ENCODE results near the gene LRRC14B.
"Not testable (repeated sequence)": the region's sequence is repeated elsewhere in the genome, so short reads cannot be mapped to it uniquely, and the experiment has no call there.

LRRC14B gene

DNA sequence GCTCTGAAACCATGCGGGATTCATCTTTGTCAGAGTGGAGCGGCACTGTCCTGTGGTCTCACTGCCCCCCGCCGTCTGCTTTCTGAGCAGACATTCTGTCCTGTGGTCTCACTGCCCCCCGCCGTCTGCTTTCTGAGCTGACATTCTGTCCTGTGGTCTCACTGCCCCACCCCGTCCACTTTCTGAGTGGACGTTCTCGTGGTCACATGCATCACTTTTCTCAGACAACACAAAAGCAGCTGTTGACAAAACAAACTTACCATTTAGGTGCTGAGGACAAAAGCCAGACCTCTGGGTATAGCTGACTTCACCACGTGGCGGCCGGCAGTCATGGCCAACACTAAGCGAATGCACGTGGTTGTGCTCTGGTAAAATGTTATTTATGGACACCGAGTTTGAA is 2.8 kb downstream of the LRRC14B start:
- no peak for DNase-seq

DNA sequence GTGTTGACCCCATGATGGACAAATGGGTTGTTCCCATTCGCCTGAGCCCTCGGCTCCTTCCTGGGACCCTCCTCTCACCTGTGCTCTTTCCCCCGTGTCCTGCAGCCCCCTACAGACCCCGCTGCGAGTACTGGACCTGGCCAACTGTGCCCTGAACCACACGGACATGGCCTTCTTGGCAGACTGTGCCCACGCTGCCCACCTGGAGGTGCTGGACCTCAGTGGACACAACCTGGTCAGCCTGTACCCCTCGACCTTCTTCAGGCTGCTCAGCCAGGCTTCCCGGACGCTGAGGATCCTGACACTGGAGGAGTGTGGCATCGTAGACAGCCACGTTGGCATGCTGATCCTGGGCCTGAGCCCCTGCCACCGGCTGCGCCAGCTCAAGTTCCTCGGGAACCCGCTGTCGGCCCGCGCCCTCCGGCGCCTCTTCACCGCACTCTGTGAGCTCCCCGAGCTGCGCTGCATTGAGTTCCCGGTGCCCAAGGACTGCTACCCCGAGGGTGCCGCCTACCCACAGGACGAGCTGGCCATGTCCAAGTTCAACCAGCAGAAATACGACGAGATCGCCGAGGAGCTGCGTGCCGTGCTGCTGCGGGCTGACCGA is 3.4 kb downstream of the LRRC14B start:
- DNase-seq, result no peak

DNA sequence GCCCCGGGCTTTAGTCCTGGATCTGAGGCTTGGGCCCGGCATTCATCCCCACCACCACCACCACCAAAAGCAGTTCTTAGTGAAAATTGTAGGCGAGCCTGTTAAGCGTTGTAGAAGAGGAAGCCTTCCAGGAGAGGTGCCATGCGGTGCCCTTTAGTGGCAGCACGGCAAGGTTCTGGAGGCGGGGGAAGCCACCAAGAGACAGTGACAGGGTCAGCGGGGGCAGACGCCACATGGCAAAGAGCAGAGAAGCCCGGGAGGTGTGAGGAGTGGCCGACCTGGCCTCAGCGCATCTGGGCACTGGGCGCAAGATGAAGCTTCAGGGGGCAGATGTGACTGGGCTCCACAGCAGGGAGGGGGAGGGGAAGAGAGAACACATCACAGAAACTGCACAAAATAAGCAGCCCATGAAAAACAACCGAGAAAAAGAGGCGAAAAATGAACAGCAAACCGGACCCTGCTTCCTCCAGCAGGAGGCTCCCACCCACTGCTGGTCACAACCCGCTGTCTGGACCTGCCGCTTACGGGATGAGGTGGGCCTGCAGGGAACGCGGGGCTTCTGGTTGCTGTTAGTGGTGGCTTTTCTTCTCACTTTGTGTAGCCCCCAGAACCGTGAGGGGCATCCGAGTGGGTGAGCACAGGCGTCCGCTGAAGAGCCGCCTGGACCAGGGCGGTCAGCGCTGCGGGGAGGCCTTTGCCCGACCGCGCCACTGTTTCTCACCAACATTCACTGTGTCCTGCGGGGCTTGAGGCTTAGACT is 4.3 kb downstream of the LRRC14B start:
- no peak for DNase-seq

DNA sequence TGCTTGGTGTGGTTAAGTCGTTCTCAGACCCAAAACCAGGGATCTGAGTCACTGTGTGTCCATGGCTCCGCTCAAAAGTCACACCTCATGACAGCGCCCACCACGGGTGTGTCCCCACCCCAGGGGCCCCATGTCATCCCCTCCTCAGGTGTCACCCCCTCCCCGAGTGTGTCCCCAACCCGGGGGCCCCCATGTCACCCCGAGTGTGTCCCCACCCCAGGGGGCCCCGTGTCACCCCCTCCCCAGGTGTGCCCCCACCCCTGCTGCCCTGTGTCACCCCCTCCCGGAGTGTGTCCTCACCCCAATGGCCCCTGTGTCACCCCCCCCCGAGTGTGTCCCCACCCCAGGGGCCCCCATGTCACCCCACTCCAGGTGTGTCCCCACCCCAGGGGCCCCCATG is 5.1 kb downstream of the LRRC14B start:
- no peak for DNase-seq

DNA sequence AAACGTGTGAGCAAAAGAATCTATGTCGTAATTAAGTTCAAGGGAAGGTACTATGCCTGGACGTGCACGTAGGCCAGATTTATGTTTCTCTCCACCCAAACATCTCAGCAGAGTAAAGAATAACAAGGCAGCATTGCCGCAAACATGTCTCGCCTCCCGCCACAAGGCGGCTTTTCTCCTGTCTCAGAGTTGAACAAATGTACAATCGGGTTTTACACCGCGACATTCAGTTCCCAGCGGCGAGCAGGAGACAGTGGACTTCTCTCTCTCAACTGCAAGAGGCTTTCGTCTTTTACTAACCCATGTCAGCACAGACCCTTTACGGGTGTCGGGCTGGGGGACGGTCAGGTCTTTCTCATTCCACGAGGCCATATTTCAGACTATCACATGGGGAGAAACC is 5.7 kb downstream of the LRRC14B start:
- DNase-seq, result not testable (repeated sequence)

DNA sequence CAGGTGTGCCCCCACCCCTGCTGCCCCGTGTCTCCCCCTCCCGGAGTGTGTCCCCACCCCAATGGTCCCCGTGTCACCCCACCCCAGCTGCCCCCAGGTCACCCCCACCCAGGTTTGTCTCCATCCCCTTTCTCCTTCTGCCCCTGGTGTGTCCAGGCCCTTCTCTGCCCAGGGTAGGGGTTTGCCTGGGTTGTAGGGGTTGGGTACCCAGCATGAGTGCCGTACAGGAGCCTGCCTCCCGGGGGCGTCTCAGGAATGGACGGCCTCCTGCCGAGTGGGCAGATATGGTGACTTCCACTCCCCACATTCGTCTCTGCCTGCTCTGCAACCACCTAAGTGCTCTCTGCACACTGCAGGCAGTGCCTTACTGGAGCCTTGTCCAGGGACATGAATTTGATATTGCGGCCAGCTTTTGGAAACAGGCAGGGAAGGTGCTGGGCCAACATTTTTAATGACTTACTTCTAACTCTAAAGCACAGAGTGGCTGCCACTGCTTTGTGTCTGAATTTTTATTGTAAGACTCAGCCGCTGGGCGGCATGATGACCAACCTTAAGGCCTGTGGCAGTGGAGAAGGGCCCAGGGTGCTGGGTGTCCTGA is 6.7 kb downstream of the LRRC14B start:
- no peak for DNase-seq

DNA sequence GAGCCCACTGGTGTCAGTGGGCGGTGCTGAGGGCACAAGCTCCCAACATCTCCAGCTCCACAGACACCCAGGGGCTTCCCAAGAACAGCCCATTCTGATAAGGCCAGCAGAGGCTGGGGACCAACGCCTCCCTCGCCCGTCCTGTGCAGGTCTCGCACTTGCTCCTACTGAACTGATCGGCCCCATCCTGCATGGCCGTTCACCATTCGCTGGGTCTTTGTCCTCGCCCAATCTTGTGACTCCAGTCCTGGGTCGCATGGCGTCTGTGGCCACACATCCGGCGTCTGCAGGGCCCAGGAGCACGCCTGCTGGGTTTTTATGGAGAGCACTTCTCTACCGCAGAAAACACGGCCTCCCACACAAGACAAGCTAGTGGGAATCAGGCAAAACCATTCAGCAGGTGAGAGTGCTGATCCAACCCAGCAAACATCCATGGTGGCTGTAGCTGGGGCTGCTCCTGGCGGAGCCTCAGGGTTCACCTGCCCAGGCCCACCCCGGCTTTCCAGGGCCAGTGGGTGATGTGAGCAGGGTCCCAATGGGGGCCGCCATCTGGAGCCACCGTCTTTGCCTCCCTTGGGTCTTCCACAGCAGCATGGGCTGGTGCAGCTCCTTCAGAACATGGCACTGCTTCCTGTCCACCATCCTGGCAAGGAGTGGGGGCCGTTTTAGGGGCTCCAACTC is 7.4 kb downstream of the LRRC14B start:
- DNase-seq, result no peak

DNA sequence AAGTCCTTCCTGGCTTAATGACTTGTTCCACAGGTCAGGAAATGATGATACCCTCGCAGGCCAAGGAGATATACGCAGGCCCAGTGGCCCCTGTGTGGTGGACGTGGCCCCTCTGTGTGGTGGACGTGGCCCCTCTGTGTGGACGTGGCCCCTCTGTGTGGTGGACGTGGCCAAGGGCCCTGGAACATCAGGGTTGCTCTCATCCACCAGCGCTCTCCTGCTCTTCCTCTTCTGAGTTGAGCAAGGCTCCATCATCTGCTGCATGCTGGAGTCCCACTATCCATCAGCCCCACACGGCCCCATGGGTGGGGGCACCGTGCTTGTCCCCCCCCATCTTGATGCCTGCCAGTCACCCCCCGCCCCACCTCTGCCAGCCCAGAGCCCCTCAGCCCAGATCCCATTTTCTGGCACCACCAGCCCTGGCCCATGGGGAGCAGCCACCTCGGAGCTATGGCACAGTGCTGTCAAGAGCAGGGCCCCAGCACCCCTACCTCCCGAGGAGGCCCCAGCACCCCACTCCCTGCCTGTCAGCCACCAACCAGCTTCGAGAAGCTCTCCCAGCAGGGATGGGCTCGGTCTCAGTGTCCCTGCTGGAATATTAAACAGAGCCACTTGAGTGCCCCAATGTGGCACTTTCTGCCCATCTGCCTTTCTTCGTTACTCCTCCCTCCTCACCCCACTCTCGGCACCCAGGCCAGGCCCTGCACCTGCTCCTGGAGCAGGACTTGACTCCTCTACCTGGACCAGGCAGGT is 8.1 kb downstream of the LRRC14B start:
- no peak for DNase-seq

DNA sequence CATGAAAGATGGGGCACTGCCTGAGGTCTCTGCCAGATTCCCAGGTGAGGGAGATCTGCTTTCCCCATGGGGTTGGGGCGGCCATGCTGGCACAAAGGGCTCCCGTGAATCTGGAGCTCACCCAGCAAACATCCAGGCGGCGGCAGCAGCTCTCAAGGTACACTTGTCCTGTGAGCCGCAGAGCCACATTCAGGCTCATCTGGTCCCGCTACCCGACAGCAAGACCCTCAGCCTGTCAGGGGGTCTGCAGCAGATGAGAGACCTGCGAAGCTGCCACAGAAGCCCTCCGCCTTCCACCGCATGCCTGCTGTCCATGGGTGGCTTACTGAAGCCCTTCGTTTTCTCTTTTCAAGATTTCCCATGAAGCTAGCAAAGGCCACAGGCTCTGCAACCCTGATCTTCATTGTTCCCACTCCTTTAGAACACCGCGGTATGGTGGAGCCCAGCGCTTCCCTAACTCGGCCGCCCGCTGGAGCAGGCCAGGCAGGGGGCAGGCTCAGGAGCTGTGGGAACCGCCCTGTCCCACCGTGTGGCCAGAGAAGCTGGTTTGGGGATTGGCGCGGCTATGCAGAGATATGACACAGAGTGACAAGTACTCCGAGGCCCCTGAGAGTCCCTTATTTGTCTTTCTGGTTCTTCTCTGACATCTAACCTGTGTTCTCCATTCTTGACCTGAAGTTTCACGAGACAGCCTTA is 8.8 kb downstream of the LRRC14B start:
- no peak for DNase-seq

DNA sequence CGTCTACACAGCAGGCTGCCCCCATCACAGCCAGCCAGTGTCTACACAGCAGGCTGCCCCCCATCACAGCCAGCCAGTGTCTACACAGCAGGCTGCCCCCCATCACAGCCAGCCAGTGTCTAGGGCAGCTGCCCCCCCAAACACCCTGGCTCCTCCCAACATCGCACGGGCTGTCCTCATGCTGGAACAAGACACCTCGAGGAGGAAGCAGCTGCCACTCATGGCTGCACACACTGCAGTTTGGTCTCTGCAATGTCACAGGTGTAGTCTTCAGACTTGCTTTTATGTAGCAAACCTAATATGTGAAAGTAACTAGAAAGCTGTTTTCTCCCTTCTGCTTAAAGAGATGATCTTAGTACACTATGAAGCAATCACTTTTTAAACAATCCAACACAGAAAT is 9.7 kb downstream of the LRRC14B start:
- no peak for DNase-seq

DNA sequence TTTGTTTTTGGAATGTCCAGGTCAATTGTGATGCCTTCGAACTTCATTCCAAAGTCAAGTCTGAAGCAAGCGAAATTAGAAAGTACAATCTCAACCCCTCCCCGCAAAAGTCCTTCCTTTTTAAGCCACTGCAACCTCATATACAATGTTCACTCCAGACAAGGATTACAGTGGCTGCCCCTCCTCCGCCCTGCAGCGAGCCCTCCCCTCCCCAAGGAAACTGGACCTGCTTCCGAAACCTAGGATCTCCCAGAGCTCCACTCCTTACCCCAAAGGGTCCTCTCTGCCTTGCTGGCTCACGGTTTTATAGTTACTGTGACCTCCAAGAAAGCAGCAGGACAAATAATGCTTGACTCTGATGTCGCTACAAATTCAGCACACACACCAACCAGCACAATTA is 10.4 kb downstream of the LRRC14B start:
- no peak for DNase-seq

DNA sequence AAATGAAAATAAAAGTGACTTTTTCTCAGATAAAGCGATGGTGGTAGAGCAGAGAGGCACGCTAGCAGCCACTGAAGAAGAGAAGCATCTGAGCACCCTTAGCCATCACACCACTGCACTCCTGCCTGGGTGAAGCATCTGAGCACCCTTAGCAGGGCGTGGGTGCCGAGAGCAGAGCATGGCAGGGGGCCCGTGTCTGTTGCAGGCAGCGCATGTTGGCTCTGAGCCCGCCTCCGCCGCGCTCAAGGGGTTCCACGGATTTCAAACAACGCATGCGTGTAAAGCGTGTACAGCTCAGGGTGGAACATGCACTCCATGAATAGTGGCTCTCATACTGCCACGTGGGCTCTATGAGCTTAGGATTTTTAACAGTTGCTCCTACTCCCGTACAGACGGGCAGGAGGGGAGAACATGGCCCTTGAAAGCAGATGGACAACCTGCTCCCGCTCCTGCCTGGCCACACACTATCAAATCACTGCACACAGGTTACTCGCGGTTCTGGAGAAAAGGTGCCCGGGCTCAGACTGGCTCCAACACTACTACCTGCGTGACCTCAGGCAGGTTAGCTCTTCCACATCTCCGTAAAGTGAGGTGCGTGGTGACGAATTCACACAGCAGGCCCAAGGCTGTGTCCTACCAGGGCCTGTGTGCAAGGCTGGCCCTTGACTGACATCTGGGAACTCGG is 12.1 kb downstream of the LRRC14B start:
- no peak for DNase-seq

DNA sequence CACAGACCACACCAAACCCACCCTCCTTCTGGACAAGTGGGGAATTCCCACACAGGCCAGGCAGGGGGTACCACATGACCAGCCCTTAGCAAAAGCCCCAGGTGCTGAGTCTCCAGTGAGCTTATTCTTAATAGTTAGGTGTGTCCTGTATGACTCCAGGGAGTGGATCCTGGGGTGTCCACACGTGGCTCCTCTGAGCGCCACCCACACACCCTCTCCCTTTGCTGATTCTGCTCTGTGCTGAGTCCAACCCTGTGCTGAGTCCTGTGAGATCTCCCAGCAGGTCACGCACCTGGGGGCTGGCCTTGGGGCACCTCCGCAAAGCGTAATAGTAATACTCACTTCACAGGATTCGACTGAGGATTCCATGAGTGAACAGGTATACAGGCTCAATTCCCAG is 12.7 kb downstream of the LRRC14B start:
- no peak for DNase-seq

DNA sequence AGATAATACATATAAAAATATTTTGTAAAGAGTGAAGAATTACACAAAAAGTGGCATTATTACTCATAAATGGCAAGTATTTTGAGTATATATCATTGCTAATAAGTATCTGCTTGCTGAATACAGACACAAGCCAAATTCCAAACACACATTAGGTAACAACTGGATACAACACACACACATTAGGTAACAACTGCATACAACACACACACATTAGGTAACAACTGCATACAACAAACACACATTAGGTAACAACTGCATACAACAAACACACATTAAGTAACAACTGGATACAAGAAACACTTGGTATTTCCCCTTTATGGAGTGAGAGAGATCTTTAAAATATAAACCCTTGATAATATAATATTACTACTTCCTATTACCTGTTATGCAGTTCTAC is 13.2 kb downstream of the LRRC14B start:
- DNase-seq, result no peak

DNA sequence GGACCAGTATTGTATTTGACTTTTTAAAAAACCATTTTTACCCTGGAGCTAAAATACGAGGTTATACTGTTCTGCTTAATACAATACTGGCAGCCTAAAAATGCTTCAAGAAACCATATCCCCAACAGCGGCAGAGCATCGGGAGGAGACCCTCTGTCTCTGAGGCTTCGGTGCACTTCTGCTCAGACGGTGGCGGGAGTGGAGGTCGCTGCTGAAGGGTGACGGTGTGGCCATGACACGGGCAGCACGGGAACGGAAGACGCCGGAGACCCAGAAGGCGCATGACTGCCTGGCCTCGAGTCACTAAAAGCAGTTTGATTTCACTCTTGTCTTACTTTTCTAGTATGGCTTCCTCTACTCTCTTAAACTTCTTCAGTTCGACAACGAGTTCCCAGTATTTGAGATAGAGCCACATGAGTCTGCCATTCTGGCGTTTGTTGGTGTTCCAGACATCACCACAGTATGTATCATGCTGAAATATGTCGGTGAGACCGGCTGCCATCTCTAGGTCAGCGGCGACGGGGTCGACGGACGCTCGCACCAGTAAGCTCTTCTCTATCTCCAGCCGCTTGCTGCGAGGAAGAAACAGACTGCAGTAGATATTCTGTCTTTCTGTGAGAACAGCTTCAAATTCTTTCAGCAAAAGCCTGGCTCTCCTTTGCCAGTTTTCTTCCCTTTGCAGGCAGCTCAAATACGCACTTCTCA is 13.8 kb downstream of the LRRC14B start:
- DNase-seq, result no peak

DNA sequence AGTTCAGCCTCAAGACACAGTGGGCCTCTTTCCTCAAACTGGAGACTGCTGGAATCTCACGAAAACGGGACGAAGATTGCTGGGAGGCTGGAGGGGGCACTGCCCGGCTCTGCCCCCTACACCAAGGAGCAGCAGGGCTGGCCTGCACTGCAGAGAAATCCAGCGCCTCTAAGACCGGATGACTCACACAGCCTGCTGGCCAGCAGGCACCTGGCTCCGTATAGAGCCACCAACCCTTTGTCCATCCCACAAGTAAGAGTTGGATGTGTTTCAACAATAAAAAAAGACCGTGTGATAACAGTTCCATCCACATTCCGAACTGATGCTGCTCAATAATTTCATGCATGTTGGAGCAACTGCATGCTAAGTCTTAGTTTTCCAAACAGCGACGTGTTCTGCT is 15.1 kb downstream of the LRRC14B start:
- DNase-seq, result no peak

DNA sequence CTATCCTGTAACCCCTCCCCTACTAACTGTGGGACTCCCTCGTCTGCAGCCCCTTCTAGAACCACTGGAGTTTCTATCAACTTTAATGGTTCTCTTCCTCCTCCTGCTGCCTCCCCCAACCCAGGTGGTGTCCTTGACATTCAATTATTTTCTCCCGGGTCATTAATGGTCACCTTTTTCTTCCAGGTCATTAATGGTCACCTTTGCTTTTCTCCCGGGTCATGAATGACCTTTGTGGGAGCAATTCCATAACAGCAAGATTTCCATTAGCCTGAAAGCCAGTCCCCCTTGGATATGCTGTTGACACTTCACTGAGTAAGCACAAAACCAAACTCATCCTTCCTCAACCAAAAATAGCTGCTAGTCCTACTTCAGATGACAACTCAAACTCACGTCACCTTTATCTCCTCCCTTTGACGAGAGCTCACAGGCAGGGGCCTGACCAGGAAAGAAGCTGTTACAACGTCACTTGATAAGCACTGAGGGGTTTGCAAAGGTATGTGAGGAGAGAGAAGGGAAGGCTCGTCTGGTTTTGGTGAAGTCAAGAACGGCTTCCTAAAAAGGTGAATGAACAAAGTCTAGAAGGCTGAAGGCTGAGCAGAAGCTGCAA is 15.7 kb downstream of the LRRC14B start:
- no peak for DNase-seq

DNA sequence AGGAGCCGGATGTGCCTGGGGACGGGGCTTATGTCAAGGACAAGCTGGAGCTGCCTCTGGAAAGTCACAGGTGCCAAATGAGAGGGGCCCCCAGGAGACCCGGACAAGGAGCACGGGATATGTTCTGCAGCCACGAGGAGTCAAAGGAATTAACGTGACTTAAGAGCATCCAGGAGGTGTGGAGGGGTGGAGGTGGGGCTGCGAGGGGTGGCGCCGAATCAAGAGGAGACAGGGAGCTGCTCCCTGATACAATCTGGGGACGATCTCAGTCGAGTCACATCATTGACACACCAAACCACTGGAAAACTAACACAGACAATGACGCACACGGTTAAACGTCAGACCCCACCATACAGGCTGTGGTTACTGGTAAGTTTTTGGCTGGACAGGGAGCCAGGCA is 16.3 kb downstream of the LRRC14B start:
- no peak for DNase-seq

DNA sequence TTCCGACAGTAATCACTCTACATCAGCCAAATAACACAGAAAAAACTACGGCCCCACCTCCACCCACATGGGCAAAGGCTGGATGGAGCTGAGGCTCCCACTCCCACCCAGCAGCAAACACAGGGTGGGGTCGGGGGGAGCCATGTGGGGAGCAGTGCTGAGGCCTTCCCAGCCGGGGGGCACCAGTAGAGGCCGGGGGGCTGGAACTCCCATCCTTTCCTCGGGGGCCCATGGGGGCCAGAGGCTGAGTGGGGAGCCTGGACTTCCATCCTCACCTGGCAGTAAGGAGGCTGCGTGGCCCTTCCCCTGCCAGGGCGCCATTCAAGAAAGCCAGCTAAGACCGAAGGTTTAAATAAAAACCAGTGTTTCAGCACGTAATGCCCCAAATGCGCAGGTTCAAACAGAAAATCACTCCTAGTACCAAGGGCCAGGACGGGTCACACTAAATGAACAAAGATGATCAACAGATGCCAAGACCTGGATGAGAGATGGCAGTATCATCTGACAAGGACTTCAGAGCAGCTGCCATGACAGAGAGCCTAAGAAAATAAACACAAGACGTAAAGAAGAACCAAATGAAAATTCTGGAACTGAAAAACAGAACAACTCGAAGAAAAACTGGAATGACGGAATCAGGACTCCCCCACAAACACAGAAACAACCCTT is 17.3 kb downstream of the LRRC14B start:
- DNase-seq, result no peak

DNA sequence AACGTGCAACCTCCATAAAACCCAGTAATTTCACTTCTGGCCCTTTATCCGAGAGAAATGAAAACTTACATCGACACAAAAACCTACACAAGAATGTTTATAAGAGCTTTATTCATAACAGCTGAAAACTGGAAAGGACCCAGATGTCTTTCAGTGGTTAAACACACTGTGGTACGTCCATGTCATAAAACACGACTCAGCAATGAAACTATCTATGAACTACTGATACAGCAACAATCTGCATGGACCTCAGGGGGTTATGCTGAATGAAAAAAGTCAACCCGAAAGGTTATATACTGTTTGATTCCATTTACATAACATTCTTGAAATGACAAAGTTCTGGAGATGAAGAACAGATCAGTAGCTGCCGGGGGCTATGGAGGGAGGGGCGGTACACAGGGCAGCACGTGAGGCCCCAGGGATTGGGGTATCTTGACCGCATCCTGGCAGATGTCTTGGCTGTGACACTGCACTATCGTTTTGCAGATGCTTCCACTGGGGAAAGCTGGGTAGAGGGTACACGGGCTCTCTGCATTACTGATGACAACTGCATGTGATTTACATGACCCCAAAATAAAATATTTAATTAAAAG is 22.6 kb downstream of the LRRC14B start:
- no peak for DNase-seq
